Adrenal gland (tissue), 12 donors: ENCODE results near the gene EMP1. TPM values are rescaled to one million over a fixed set of nuclear protein-coding genes. Genes with fewer than 3 reads are reported as not detected.
A peak's percentile ranks its signal among the peaks of the same experiment; 100 is the strongest.

ENCODE experiments used
- DNase-seq, 7 donors: peaks; one replicate each; pipeline ENCODE4 v3.0.0-alpha.2; 2019 to 2020
- H3K27ac ChIP-seq, 5 donors: fragments of 200-600 bp; sonication (generic) in 4 of 5; 1 replicate in 3 of 5; 2 replicates in 2 of 5; pipeline versions ENCODE4 v1.5.1 to v1.8.0; 2016 to 2020; ENCODE audit warnings: mild to moderate bottlenecking in 1 of 5
- H3K27me3 ChIP-seq: fragments of 200-600 bp; 2 replicates; pipeline ENCODE4 v1.8.0; 2021
- H3K36me3 ChIP-seq, 2 donors: fragments of 200-600 bp; replicated peaks in 1 of 2; 1 replicate in 1 of 2; 2 replicates in 1 of 2; pipeline versions ENCODE4 v1.5.1 to v1.8.0; 2018 to 2022
- H3K4me1 ChIP-seq, 2 donors: fragments of 200-600 bp; replicated peaks in 1 of 2; 1 replicate in 1 of 2; 2 replicates in 1 of 2; pipeline versions ENCODE4 v1.5.1 to v1.8.0; 2018 to 2021
- H3K4me3 ChIP-seq, 4 donors: fragments of 200-600 bp; sonication (generic) in 3 of 4; one replicate each; pipeline ENCODE4 v1.5.1; 2016 to 2018
- H3K9me3 ChIP-seq, 3 donors: fragments of 200-600 bp; sonication (generic) in 1 of 3; replicated peaks in 1 of 3; 1 replicate in 2 of 3; 2 replicates in 1 of 3; pipeline versions ENCODE4 v1.5.1 to v1.8.0; 2016 to 2021
- CTCF ChIP-seq, 6 experiments: fragments of 450-650 bp in 4 of 6; fragments of 200-600 bp in 2 of 6; sonication (generic) in 1 of 6; IDR thresholded peaks; 1 replicate in 5 of 6; 2 replicates in 1 of 6; pipeline versions ENCODE4 v1.5.1 to v1.8.0; 2016 to 2021; ENCODE audit warnings: antibody characterized with exemption in 6 of 6, mild to moderate bottlenecking in 2 of 6, moderate library complexity in 1 of 6
- POLR2A ChIP-seq, 2 donors: fragments of 450-650 bp; IDR thresholded peaks; one replicate each; pipeline ENCODE4 v1.6.1; 2017; ENCODE audit warnings: antibody characterized with exemption in 2 of 2, mild to moderate bottlenecking in 2 of 2, moderate library complexity in 1 of 2
- WGBS, 4 donors: extraction: QIAGEN DNeasy Blood & Tissue Kit in 2 of 4; methylation state at CpG; one replicate each; pipeline versions ENCODE4 v1.1.5 to v1.1.7; 2013 to 2017; 5-methylcytosine and 5-hydroxymethylcytosine counted together
- intact Hi-C, 2 donors: fragments of 100-400 bp; cut with DNase I; formaldehyde crosslinking; loops; one replicate each; pipeline versions ENCODE4 v1.14.1 to v1.15.0; 2022 to 2023
- polyA plus RNA-seq, 3 donors: library from polyadenylated mRNA; stranded (reverse); fragments of 200-250 nt in 2 of 3; fragments of 350-450 nt in 1 of 3; fragmentation: Illumina TruSeq in 1 of 3; extraction: RNeasy Lipid Tissue Mini Kit (QIAGEN cat#74804) in 1 of 3; gene quantifications; one replicate each; pipeline ENCODE4 v1.2.3, GENCODE V29; 2013 to 2014
- total RNA-seq, 9 donors: library from RNA; depleted of rRNA in 4 of 9; stranded (reverse); fragments of >200 nt in 4 of 9; fragments of 120-200 nt in 1 of 9; fragmentation: NEBNext Ultra II Directional in 1 of 9; extraction: Animal tissue kit (Norgen Biotek cat#: 25700) in 1 of 9; gene quantifications; one replicate each; pipeline versions ENCODE4 v1.1.0 to v1.2.4, GENCODE V29; 2013 to 2023
- donor health status: healthy with polysubstance abuse.
- donor health status: Bipolar disorder and iron deficiency.
- donor health status: DM: yes; HTN: yes; CAD: no.
- donor health status: DM: no; HTN: no; CAD: no.
- donor health status: DM: no; HTN: no; CAD: no.
- donor health status: DM: yes; HTN: yes; CAD: no.

Gene EMP1
- total and polyA plus RNA-seq, 12 donors, result 10.0 to 129 (median 66.8) TPM

DNA sequence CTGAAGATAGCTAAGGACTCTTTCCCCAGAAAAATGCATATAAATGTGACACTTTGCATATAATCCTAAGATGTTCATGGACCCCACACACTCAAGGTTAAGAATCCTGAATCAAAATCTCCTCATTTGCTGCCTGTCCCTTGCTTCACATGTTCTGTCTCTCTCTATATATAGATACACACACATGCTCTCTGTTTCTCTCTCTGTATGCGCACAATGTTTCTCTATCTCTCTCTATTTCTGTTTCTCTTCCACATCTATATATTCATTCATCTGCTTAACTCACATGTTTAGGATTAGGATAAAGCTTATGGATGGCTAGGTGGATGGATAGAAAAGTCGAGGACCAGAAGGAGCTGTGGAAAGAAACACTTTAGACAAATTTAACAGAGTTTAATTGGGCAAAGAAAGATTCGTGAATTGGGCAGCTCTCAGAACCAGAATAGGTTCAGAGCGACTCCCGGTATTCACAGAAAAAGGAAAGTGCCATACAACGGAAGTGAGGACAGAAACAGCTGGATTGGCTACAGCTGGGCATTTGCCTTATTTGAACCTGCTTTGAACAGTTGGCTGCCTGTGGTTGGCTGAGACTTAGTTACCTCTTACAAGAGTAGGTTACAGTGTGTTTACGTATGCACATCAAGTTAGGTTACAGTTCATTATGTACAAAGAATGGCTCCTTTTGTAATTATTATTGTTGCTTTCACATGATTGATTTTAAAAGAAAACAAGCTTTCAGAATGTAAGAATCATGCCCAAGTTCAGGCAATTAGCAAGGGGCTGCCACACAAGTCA, 57.6 kb downstream of the EMP1 start:
- Histone ChIP-seq H3K36me3 (no peaks in the 10 kb centered on the region), H3K27ac (no peak overlapping the region), H3K4me1 (peaks cover 0 to 4% of the 10 kb centered on the region in 2 donors), H3K9me3 (no peaks in the 10 kb centered on the region), H3K4me3 (no peak overlapping the region), H3K27me3 (no peaks in the 10 kb centered on the region)
- 82 to 89% (median 86%) methylated on average over 7 of the region's 7 CpGs for WGBS, 4 donors
- intact Hi-C loops, result no loop called here
- TF ChIP-seq POLR2A (IDR thresholded peaks at IDR 0.05) (no peak), CTCF (IDR thresholded peaks at IDR 0.05) (no peak)
- no peak for DNase-seq

DNA sequence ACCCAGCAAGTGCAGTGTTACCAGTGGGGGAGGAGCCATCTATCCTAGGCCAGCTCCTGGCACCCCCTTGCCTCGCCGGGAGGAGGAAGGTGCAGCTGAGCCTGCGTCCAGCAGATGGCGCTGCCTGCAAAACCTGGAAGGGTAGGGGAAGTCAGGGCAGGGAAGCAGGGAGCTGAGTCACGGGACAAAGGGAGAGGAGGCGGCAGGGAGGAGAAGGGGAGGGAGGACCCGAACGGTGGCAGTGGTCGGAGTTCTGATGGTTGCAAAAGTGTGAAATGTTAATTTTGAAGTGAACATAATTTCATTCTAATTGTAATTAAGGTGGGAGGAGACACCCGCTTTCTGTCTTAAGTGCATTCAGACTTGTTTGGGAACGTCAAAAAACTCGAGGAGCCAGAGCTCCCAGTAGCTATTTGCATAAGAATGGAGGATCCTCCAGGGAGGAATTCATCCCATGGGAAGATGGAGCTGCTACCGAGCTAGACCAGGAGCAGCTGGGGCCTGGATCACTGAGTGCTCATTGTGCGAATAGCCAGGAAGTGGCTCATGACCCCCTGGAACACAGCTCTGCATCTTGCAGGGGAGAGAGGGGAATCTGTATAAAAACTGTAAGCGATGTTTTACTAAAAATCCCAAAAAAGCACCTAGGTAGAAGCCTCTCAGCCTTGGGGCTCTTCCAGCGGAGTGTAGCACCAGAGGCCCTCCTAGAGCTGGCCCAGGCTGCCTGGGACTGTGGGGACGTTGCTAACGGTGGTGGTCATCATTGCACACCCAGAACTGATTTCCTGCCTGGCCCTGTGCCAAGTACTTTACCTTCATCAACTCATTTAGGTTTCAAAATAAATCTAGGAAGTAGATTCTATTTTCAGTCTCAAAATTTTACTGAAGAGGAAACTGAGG, 59.5 kb downstream of the EMP1 start:
- Histone ChIP-seq H3K9me3 (no peaks in the 10 kb centered on the region), H3K4me3 (peak overlapping the region in 2 of 4 donors; percentile 22 to 45), H3K36me3 (no peaks in the 10 kb centered on the region), H3K27ac (no peak overlapping the region), H3K27me3 (no peaks in the 10 kb centered on the region), H3K4me1 (peaks cover 0 to 4% of the 10 kb centered on the region in 2 donors)
- 22 to 23% (median 22%) methylated on average over 18 of the region's 18 CpGs for WGBS, 4 donors
- peak; percentile 94 to 97 (median 95) for DNase-seq
- intact Hi-C loops, result no loop called here
- TF ChIP-seq POLR2A (IDR thresholded peaks at IDR 0.05) (no peak), CTCF (IDR thresholded peaks at IDR 0.05) (peak; percentile 94 to 99 (median 98))

GRCh38 chr12:13256692-13257045, 60.1 kb downstream of the EMP1 start:
- Histone ChIP-seq H3K36me3 (no peaks in the 10 kb centered on the region), H3K27ac (no peak overlapping the region), H3K4me1 (peaks cover 0 to 4% of the 10 kb centered on the region in 2 donors), H3K27me3 (no peaks in the 10 kb centered on the region), H3K9me3 (no peaks in the 10 kb centered on the region), H3K4me3 (no peak overlapping the region)
- no peak for TF ChIP-seq CTCF (IDR thresholded peaks at IDR 0.05)
- TF ChIP-seq POLR2A (IDR thresholded peaks at IDR 0.05), result no peak
- intact Hi-C loops, result no loop called here
- no peak for DNase-seq
- 90 to 100% (median 96%) methylated on average over 1 to 4 of the region's 4 CpGs for WGBS, 4 donors

- no peak for TF ChIP-seq CTCF (IDR thresholded peaks at IDR 0.05)
- TF ChIP-seq POLR2A (IDR thresholded peaks at IDR 0.05), result no peak
These were observed 60.9 kb downstream of the EMP1 start for GRCh38 chr12:13257356-13257875.

More at GRCh38 chr12:13257356-13257875, 60.9 kb downstream of the EMP1 start:
- Histone ChIP-seq H3K4me3 (no peak overlapping the region), H3K27me3 (no peaks in the 10 kb centered on the region), H3K27ac (no peak overlapping the region), H3K36me3 (no peaks in the 10 kb centered on the region), H3K4me1 (peaks cover 0 to 4% of the 10 kb centered on the region in 2 donors), H3K9me3 (no peaks in the 10 kb centered on the region)
- WGBS, 4 donors, result 39 to 65% (median 55%) methylated on average over 3 of the region's 3 CpGs
- DNase-seq, result no peak
- intact Hi-C loops, result no loop called here
